Stimulated activated CD8-positive, alpha-beta memory T cell treated with anti-CD3 and anti-CD28 coated beads, Interleukin-4, amount 100 ng/mL, for 48 hours (primary cell): ENCODE results near the gene ZG16.

Experiments
- DNase-seq: peaks from one replicate; pipeline ENCODE4 v3.0.0-alpha.2; 2020

The ZG16 gene

DNA sequence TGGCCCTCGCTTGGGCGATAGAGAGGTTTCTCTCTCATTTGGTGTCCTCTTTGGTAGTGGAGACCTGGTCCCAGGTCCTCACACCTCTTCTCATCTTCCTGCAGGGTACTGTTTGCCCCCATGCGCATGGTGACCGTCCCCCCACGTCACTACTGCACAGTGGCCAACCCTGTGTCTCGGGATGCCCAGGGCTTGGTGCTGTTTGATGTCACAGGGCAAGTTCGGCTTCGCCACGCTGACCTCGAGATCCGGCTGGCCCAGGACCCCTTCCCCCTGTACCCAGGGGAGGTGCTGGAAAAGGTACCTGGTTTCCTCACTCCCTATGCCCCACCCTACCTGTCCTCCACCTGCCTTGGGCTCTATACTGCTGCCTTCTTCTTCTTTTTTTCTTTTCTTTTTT lies 52.7 kb downstream of the ZG16 start:
- DNase-seq = no peak

DNA sequence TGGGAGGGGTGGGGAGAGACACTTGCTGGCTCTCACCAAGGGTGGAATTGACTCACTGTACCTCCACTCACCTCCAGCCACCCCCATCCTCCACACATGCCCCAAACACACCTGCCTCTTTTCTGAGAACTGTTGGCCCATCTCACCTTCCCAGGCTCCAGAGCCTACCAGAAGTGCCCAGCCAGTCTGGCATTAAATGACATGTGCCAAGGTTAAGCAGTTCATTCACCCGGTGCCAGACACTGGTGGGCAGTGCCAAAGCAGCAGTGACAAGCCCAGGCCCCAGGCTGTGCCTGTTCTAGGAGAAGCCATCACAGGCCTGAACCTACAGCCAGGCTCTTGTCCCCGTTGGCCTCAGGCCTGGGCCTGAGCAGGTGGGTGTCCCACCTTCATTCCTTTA lies 53.4 kb downstream of the ZG16 start:
- DNase-seq = no peak
